Cerebellar cortex (tissue), 1 donor: ENCODE measurements around the gene HPCAL1.
"Not testable (repeated sequence)": the region's sequence is repeated elsewhere in the genome, so short reads cannot be mapped to it uniquely, and the experiment has no call there.

Experiments used
- DNase-seq: peaks from one replicate; pipeline ENCODE4 v3.0.0-alpha.2; 2015; ENCODE audit warnings: low spot score

HPCAL1 gene

GRCh38 chr2:10285191-10285555 is 17.5 kb upstream of the HPCAL1 start:
- DNase-seq = no peak

DNA sequence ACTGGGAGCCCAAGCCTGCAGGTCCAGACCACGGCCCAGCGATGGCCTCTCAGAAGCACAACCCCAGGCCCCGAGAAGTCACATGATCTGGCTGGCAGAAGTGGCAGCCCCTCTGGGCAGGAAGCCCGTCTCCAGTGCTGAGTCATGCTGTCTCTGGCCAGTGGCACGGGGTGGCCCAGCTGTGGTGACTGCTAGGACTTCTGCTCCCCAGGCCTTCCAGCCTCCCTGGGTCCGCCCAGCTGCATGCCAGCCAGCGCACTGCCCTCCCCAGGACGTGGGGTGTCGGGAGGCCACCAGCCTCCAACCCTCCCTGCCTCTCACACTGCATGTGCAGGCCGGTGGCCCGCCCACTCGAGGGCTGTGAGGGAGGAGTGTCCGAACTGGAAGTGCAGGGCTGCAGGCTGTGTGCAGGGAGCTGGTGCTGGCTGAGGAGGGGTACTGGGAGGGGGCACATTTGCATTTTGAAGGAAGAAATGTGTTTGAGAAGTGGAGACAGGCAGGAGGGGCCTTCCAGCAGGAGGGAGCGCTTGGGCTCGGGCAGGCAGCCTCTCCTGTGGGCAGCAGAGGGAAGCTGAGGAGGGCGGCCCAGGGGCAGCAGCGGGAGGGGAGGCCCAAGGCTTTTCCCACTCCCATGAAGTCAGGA is 17.0 kb upstream of the HPCAL1 start:
- no peak for DNase-seq

- DNase-seq = no peak
Measured at GRCh38 chr2:10286216-10287037, 16.3 kb upstream of the HPCAL1 start.

DNA sequence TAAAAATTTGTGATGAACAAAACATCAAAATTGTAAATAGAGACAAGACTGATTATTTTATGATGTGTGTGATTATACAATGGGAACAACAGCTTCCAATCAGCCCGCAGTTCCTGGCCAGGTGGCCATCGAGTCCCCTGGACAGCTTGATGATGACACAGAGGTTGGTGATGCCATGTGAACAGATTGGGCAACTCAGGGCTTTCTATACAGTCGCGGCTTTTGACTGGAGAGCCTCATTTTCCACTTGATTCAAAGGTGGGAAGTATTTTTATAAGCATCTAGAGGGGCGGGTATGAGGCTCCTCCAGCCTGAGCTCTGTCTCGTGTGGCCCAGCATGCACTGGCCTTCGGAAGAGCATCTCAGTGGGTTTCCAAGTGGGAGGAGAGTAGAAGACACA is 14.9 kb upstream of the HPCAL1 start:
- DNase-seq = no peak

DNA sequence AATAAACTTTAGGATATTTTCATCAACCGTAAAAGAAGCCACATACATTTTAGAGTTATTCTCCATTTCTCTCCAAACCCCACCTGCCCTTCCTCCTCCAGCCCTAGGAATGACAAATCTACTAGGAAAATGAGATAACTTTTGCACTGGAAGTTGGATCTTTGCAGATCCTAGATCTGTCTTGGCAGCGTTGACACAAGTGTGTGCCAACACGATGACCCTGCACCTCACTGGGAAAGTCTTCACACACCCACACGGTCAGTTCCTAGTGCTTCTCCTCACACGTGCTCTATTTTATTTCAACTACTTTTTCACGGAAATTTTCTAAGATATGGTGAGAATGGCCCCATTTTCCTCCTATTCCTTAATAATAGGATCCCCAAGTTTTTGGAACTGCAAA is 14.1 kb upstream of the HPCAL1 start:
- DNase-seq = no peak

GRCh38 chr2:10289352-10289751 is 13.4 kb upstream of the HPCAL1 start:
- DNase-seq = no peak

GRCh38 chr2:10289891-10290290 is 12.8 kb upstream of the HPCAL1 start:
- DNase-seq = no peak

DNA sequence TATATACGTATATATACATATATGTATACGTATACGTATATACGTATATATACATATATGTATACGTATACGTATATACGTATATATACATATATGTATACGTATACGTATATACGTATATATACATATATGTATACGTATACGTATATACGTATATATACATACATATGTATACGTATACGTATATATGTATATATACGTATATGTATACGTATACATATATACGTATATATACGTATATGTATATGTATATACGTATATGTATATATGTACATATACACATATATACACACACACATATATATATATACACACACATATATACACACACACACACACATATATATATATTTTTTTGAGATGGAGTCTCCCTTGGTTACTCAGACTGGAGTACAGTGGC is 11.3 kb upstream of the HPCAL1 start:
- not testable (repeated sequence) for DNase-seq

DNA sequence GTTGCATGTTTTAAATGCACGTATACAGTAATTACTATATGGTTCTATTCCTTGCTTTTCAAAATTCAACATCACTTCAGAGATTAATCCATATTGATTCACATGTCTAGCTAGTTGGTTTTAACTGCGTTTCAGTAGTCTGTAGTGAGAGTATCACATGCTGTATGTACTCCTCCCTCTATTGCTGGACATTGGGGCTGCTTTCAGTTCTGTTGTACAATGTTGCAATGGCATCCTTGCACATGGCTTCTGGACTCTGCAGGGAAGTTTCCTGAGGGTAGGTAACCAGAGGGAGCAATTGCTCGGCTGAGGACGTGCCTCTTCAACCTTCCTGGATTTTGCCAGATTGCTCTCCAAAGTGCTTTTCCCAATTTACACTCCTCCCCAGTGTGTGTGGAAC is 10.7 kb upstream of the HPCAL1 start:
- no peak for DNase-seq

GRCh38 chr2:10293603-10294002 is 9.1 kb upstream of the HPCAL1 start:
- DNase-seq = no peak

DNA sequence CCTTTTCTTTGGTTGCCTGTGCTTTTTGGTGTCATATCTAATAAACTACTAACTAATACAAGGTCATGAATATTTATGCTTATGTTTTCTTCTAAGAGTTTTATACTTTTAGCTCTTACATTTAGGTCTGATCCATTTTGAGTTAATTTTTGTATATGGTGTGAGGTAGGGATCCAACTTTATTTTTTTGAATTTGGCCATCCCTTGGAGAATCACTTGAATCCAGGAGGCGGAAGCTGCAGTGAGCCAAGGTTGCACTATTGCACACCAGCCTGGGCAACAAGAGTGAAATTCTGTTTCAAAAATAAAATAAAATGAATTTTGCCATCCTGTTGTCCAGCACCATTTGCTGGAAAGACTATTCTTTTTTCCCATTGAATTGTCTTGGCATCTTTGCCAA is 8.6 kb upstream of the HPCAL1 start:
- DNase-seq = no peak

- not testable (repeated sequence) for DNase-seq
Measured at GRCh38 chr2:10295649-10296048, 7.1 kb upstream of the HPCAL1 start.

GRCh38 chr2:10296142-10296541 is 6.6 kb upstream of the HPCAL1 start:
- no peak for DNase-seq

DNA sequence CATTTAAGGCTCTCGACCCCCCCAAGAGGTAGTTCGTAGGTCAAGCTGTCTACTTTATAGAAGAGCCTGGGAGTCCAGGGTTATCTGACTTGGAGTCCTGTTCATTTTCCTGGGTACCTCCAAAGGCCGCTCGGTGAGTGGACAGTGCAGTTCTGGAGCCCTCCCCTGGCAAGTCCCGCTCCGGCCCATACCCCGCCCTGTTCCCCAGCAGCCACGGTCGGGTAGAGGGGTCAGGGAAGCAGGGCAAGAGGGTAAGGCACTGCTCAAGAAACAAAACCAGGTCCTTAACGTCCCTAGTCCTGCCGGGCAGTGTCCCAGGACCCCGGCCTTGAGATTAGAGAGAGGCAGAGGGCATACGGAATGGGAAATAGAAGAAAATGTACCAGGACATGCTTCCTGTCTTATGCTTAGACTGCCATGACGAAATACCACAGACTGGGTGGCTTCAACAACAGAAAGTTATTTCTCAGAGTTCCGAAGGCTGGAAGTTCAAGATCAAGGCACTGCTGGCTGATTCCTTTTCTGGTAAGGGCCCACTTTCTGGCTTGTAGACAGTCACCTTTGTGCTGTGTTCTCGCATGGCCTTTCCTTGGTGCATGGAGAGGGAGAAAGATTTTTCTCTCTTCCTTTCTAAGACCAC is 5.4 kb upstream of the HPCAL1 start:
- DNase-seq = no peak

GRCh38 chr2:10297959-10298531 is 4.7 kb upstream of the HPCAL1 start:
- DNase-seq = no peak

GRCh38 chr2:10298777-10299176 is 3.9 kb upstream of the HPCAL1 start:
- not testable (repeated sequence) for DNase-seq

DNA sequence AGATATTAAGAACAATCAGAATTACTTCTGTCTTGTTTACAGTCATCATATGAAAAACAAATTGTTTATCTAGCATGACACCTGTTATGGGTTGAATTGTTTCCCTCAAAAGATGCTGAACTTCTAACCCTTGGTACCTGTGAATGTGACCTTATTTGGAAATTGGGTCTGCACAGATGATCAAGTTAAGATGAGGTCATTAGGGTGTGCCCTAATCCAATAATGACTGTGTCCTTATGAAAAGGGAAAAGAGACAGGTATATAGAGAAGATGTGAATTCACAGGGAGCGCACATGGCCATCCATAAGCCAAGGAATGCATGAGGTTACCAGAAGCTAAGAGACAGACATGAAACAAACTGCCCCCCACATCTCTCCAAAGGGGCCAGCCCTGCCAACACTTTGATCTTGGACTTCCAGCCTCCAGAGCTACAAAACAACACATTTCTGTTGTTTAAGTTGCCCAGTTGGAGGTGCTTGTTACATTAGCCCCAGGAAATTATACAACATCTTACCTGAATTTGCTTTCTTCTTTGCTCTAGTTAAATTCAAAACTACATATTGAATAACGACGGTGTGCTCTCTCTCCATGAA is 2.3 kb upstream of the HPCAL1 start:
- no peak for DNase-seq

DNA sequence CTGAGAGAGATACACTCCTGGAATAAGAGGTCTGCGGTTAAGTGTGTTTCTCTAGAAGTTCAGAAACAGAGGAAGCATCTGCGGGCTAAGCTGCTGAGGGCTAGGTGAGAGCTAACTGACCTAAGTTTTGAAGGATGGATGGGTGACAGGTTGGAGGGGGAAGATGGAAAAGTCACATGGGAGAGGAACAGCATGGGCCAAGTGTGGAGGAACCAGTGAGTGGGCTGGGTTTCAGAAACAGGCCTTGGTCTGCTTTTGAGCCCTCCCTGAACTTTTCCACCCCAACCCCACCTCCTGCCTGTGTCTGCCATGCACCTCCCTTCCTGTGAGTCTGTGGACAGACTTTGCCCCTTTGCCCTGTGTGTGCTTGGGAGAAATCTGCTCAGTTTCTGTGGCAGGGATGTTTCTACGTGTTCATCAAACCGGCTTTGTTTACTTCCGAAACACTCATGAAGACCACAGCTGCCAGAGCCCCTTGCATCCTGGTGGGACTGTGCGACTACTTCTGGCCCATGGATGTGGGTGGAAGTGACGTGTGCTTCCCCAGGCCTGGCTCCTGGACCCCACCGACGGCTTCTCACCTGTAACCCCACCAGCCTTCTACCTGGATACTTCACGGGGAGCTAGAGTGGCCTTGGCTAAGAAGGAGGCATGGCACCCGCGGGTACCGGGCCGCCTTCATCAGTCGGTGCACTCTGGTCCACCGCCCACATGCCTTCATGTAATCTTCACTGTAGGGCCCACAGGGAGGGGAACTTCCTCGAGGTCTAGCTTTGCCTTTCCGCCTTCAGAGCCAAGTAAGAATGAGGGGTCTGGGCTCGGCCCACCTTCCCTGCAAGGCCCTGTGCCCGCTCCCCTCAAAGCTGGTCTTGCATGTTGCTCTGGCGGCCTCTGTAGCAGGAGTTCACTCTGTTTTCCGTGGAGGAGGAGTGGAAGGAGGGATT is 1.4 kb upstream of the HPCAL1 start:
- DNase-seq = no peak

GRCh38 chr2:10301941-10302478 is 694 bp upstream of the HPCAL1 start:
- no peak for DNase-seq

GRCh38 chr2:10303181-10303693 is 533 bp downstream of the HPCAL1 start:
- no peak for DNase-seq
